Measurements from ENCODE around the gene AGBL1.

AGBL1 gene

GRCh38 chr15:86759800-86760523 is 680.3 kb downstream of the AGBL1 start (continued):
- TF ChIP-seq IKZF3 (tag by site-specific recombination; IDR thresholded peaks at IDR 0.05) = no peak
- no peak for TF ChIP-seq GFI1B (tag by site-specific recombination; IDR thresholded peaks at IDR 0.05)
- no peak for TF ChIP-seq MZF1 (tag by site-specific recombination; IDR thresholded peaks at IDR 0.05; ENCODE audit: borderline replicate concordance)
- TF ChIP-seq SETDB1 (IDR thresholded peaks at IDR 0.05; ENCODE audit: insufficient read length, low read length) = no peak
- no peak for TF ChIP-seq ZNF138 (tag by site-specific recombination; IDR thresholded peaks at IDR 0.05; ENCODE audit: borderline replicate concordance)

GRCh38 chr15:86762874-86763273 is 683.2 kb downstream of the AGBL1 start:
- POLR2A ChIA-PET = no interaction called here

GRCh38 chr15:86764021-86764420 is 684.4 kb downstream of the AGBL1 start:
- Histone ChIP-seq H3K9me3 (ENCODE audit: control insufficient read depth, insufficient read depth, low read depth, low read length) (no peaks in the 10 kb centered on the region), H3K36me3 (ENCODE audit: control insufficient read depth in 2 of 2, insufficient read depth in 1 of 2, low read length in 2 of 2) (no peaks in the 10 kb centered on the region), H3K4me3 (ENCODE audit: low read depth, low read length) (no peak overlapping the region), H3K4me1 (ENCODE audit: control insufficient read depth, insufficient read depth, low read length) (peaks cover 10% of the 10 kb centered on the region; the same call in 1 of the 2 replicates), H3K27ac (ENCODE audit: extremely low read depth, low read depth, low read length) (no peak overlapping the region)
- no peak for TF ChIP-seq ZNF548 (tag by site-specific recombination; IDR thresholded peaks at IDR 0.05)
- TF ChIP-seq ZNF623 (tag by site-specific recombination; IDR thresholded peaks at IDR 0.05) = no peak
- ChIA-PET POLR2A (no interaction called here), CTCF (interaction anchor here (0.6 kb wide), 1 partner anchor 534 kb away, joined by 3 read pairs; no protein-coding TSS in a partner anchor)

More at GRCh38 chr15:86762874-86763273, 683.2 kb downstream of the AGBL1 start:
- CTCF ChIA-PET = interaction anchor here (2.0 kb wide), 1 partner anchor 20 kb away, joined by 6 read pairs; no protein-coding TSS in a partner anchor
- no peak overlapping the region for H3K27ac ChIP-seq (ENCODE audit: extremely low read depth, low read depth, low read length)
- no peak for TF ChIP-seq TCF7L2 (IDR thresholded peaks at IDR 0.05; ENCODE audit: borderline replicate concordance, low read depth, low read length)
- no peak for TF ChIP-seq ZNF510 (tag by site-specific recombination; IDR thresholded peaks at IDR 0.05; ENCODE audit: insufficient replicate concordance)
- TF ChIP-seq PATZ1 (tag by site-specific recombination; IDR thresholded peaks at IDR 0.05) = no peak
- TF ChIP-seq ZNF175 (tag by site-specific recombination; IDR thresholded peaks at IDR 0.05) = no peak
- no peak for TF ChIP-seq SALL2 (tag by site-specific recombination; IDR thresholded peaks at IDR 0.05; ENCODE audit: borderline replicate concordance)
- TF ChIP-seq ZFHX2 (tag by site-specific recombination; conservative IDR thresholded peaks at IDR 0.05) = no peak
- no peak for TF ChIP-seq ZNF473 (tag by site-specific recombination; IDR thresholded peaks at IDR 0.05)
- TF ChIP-seq ZBTB1 (tag by site-specific recombination; IDR thresholded peaks at IDR 0.05) = no peak
- no peak for TF ChIP-seq ZNF184 (tag by site-specific recombination; IDR thresholded peaks at IDR 0.05)
- no peak for TF ChIP-seq ZNF311 (tag by site-specific recombination; IDR thresholded peaks at IDR 0.05; ENCODE audit: borderline replicate concordance)
- no peak for TF ChIP-seq KLF17 (tag by site-specific recombination; IDR thresholded peaks at IDR 0.05)
- TF ChIP-seq ZNF549 (tag by site-specific recombination; IDR thresholded peaks at IDR 0.05) = no peak
- H3K9me3 ChIP-seq (ENCODE audit: control insufficient read depth, insufficient read depth, low read depth, low read length) = no peaks in the 10 kb centered on the region
- no peaks in the 10 kb centered on the region for H3K36me3 ChIP-seq (ENCODE audit: control insufficient read depth in 2 of 2, insufficient read depth in 1 of 2, low read length in 2 of 2)
- H3K4me1 ChIP-seq (ENCODE audit: control insufficient read depth, insufficient read depth, low read length) = peaks cover 5% of the 10 kb centered on the region; the same call in 1 of the 2 replicates
- no peak overlapping the region for H3K4me3 ChIP-seq (ENCODE audit: low read depth, low read length)
